BLaER1 (cell line): ENCODE measurements around the gene PRLR.

Experiments
- H3K27ac ChIP-seq: shearing (Covaris generic); formaldehyde crosslinking; 2 replicates; pipeline ENCODE4 v1.8.1; 2022
- H3K27me3 ChIP-seq: shearing (Covaris generic); formaldehyde crosslinking; 2 replicates; pipeline ENCODE4 v1.8.1; 2022
- H3K36me3 ChIP-seq: shearing (Covaris generic); formaldehyde crosslinking; 2 replicates; pipeline ENCODE4 v1.8.1; 2022
- H3K4me1 ChIP-seq: shearing (Covaris generic); formaldehyde crosslinking; 2 replicates; pipeline ENCODE4 v1.8.1; 2022
- H3K4me2 ChIP-seq: shearing (Covaris generic); formaldehyde crosslinking; 2 replicates; pipeline ENCODE4 v1.8.1; 2022
- H3K4me3 ChIP-seq: shearing (Covaris generic); formaldehyde crosslinking; 2 replicates; pipeline ENCODE4 v1.8.1; 2022
- H3K9ac ChIP-seq: shearing (Covaris generic); formaldehyde crosslinking; 2 replicates; pipeline ENCODE4 v1.8.1; 2022
- H3K9me3 ChIP-seq: shearing (Covaris generic); formaldehyde crosslinking; 2 replicates; pipeline ENCODE4 v1.8.1; 2022
- H4K20me1 ChIP-seq: shearing (Covaris generic); formaldehyde crosslinking; 2 replicates; pipeline ENCODE4 v1.8.1; 2022
- Cebpa-rat ChIP-seq: shearing (Covaris generic); IDR thresholded peaks from 2 replicates; pipeline ENCODE4 v1.8.1; 2022

Gene PRLR

DNA sequence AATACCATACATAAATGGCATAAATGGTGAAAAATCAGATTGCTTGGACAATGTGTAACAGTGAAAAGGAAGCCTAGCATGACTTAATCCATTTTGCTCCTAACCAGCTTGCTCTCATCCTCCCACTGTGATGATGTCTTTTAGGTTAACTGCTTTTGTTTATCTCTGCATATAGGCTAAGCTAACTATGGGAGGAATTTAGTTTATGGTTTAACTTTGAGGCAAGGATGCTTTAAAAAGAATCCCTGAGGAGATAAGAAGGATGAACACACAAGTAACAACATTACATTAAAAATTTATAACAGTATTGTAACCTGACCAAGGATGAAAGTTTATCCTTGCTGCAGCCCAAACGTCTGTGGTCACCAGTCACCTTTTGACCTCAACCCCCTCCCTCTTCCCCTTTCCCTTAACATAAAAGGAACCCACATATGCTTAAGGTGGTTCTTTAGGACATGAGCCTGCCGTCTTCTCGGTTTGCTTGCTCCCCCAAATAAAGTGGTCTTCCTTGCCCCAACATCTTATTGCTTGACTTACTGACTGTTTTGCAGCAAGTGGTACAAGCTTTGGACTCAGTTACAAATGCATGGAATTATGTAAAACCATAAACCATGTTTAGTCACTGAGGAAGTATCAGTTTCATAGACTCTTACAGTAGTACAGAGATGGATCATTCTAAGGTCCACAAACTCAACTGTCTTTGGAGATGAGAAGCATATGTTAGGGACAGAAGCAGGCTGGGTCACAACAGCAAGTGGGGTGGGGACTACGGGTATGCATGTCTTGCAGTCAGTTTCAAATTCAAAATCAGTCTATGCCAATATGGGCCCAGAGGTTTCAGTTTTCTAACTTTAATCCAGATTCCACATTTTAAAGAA lies 213.9 kb downstream of the PRLR start:
- H3K27me3 ChIP-seq: no peaks in the 10 kb centered on the region
- H3K4me1 ChIP-seq: no peaks in the 10 kb centered on the region
- no peak overlapping the region for H3K9ac ChIP-seq
- no peak overlapping the region for H3K27ac ChIP-seq
- no peak for TF ChIP-seq Cebpa-rat
- H3K9me3 ChIP-seq: no peaks in the 10 kb centered on the region
- no peaks in the 10 kb centered on the region for H4K20me1 ChIP-seq
- H3K4me3 ChIP-seq: no peak overlapping the region
- no peaks in the 10 kb centered on the region for H3K36me3 ChIP-seq
- H3K4me2 ChIP-seq: no peak overlapping the region

DNA sequence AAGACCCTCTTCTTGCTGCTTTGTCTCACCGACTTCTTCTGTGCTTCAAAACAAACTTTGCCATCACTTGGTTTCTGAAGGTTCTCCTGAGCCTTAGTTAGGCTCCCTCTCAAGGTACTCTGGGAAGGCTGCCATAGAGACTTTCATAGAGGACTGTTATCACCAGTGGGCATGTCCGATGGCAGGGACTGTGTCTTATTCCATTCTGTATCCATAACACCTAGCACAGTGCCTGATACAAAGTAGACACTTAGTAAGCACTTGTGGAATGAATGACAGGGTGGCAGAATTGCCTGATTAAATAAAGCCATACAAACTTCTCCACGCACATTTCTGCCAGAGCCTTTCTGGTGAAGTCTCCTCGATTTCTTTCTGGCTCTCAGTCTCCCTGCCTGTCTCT lies 215.2 kb downstream of the PRLR start:
- Histone ChIP-seq H3K36me3 (no peaks in the 10 kb centered on the region), H3K27ac (no peak overlapping the region), H3K4me2 (no peak overlapping the region), H3K4me3 (no peak overlapping the region), H4K20me1 (no peaks in the 10 kb centered on the region), H3K4me1 (no peaks in the 10 kb centered on the region), H3K27me3 (no peaks in the 10 kb centered on the region), H3K9me3 (no peaks in the 10 kb centered on the region), H3K9ac (no peak overlapping the region)
- TF ChIP-seq Cebpa-rat: no peak

DNA sequence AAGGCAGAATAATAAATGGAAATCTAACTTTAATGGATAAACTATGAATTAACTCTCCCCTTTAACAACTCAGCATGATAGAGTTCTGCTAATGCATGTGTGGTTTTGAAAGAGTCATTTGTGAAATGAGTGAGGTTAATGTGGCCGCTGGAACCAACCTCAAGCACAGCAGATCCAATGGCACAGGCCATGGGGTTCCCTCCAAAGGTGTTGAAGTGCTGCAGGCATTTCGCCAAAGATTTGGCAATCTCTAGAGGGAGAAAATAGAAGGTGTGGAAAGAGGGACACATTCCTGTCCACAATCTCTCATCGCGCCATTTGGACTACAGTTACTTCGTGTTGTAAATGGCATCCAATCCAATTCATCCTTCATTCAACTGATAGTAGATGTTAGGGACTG lies 217.5 kb downstream of the PRLR start:
- Histone ChIP-seq H3K4me3 (no peak overlapping the region), H3K27ac (no peak overlapping the region), H3K36me3 (no peaks in the 10 kb centered on the region), H3K4me2 (no peak overlapping the region), H3K9me3 (no peaks in the 10 kb centered on the region), H3K27me3 (no peaks in the 10 kb centered on the region), H3K4me1 (no peaks in the 10 kb centered on the region), H3K9ac (no peak overlapping the region), H4K20me1 (no peaks in the 10 kb centered on the region)
- no peak for TF ChIP-seq Cebpa-rat

DNA sequence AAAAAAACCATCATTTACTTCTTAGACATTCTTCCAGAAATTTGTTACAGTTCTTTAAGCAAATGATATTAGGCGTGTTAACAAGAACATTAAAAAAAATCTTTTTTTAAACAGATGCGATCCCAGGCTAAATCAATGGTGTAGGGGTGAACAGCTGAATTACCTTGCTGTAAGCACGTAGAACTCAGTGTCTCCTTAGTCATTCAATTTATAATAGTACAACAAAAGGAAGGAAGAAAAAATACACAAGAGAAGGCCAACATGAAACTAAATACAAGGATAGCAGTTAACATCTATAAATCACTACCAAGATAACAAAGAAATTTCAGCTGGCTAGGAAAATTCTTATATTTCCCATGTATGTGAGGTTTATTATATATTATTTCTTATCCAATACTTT lies 217.9 kb downstream of the PRLR start:
- Histone ChIP-seq H3K9me3 (no peaks in the 10 kb centered on the region), H3K4me1 (no peaks in the 10 kb centered on the region), H3K27me3 (no peaks in the 10 kb centered on the region), H3K27ac (no peak overlapping the region), H3K36me3 (no peaks in the 10 kb centered on the region), H4K20me1 (no peaks in the 10 kb centered on the region), H3K4me2 (no peak overlapping the region), H3K9ac (no peak overlapping the region), H3K4me3 (no peak overlapping the region)
- no peak for TF ChIP-seq Cebpa-rat

DNA sequence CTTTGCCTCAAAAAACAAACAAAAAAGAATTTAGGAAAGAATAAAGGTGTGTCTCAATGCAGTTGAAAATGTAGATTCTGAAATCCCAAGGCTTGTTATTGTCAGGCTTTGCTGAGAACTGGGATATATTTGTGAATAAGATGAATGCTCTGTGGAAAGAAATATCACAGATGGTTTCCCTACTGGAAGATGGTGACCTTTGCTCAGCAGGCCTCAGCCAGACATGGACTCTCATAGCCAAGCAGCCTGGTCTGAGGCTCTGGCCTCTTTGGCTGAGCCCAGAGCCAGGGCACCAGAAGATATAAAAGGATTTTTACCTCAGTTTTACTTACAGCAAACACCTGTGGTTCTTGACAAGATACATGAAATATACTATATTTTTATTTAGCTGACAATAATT lies 219.6 kb downstream of the PRLR start:
- Histone ChIP-seq H4K20me1 (no peaks in the 10 kb centered on the region), H3K9me3 (no peaks in the 10 kb centered on the region), H3K4me1 (no peaks in the 10 kb centered on the region), H3K27me3 (no peaks in the 10 kb centered on the region), H3K27ac (no peak overlapping the region), H3K9ac (no peak overlapping the region), H3K4me2 (no peak overlapping the region), H3K36me3 (no peaks in the 10 kb centered on the region), H3K4me3 (no peak overlapping the region)
- no peak for TF ChIP-seq Cebpa-rat

DNA sequence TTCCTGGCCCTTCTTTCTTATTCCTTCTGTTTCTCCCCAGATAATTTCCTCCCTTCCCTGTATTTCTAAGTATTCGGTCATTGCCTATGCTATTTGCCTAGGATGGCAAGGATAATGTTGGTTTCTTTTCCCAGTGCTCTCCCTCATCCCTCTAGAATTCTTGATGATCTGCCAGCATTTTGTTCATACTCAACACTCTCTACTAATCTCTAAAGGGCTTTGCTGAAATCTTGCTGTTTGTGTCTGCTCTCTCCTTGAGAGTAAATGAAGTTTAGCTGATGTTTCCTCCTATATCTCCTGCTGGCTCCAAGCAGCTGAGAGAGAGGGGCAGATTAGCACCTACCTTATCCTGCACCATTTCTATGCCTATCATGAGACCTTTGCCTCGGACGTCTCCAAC lies 220.6 kb downstream of the PRLR start:
- H3K4me2 ChIP-seq: no peak overlapping the region
- no peak overlapping the region for H3K27ac ChIP-seq
- H3K27me3 ChIP-seq: no peaks in the 10 kb centered on the region
- H3K9me3 ChIP-seq: no peaks in the 10 kb centered on the region
- no peaks in the 10 kb centered on the region for H3K4me1 ChIP-seq
- H4K20me1 ChIP-seq: no peaks in the 10 kb centered on the region
- no peak overlapping the region for H3K9ac ChIP-seq
- H3K36me3 ChIP-seq: no peaks in the 10 kb centered on the region
- TF ChIP-seq Cebpa-rat: no peak
- no peak overlapping the region for H3K4me3 ChIP-seq

DNA sequence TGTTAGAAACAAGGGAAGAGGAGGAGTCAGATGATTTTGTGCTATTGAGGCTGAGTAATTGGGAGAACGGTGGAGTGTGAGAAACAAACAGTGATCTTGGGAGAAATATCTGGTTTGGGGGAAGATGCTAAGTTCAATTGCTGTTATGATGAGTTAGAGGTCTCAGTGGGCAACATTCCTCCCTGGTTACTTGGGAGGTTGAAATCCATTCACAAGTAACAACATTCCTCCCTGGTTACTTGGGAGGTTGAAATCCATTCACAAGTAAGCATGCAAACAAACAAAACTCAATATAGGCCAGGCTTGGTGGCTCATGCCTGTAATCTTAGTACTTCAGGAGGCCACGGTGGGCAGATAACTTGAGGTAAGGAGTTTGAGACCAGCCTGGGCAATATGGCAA lies 221.3 kb downstream of the PRLR start:
- no peaks in the 10 kb centered on the region for H3K9me3 ChIP-seq
- H3K27ac ChIP-seq: no peak overlapping the region
- no peak for TF ChIP-seq Cebpa-rat
- no peak overlapping the region for H3K9ac ChIP-seq
- no peaks in the 10 kb centered on the region for H3K4me1 ChIP-seq
- H4K20me1 ChIP-seq: no peaks in the 10 kb centered on the region
- H3K4me2 ChIP-seq: no peak overlapping the region
- H3K27me3 ChIP-seq: no peaks in the 10 kb centered on the region
- H3K4me3 ChIP-seq: no peak overlapping the region
- H3K36me3 ChIP-seq: no peaks in the 10 kb centered on the region

DNA sequence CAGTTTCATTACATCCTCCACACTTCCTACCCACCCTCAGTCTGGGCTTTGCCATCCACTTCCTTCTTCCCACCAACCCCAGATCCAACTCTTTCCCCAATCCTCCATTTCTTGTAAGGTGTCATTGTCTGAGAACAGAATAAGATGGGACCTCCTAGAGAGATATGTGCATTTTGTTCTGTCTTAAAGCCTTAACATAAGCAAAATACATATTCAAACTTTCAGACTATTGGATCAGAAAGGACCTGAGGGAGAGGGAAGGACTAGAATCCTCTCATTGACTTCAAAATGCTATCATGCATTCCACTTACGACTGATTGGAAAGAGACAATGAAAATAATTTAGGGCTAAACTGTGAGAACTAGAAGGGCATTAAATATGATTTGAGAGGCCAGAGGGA lies 225.5 kb downstream of the PRLR start:
- H3K27ac ChIP-seq: no peak overlapping the region
- H3K9ac ChIP-seq: no peak overlapping the region
- H4K20me1 ChIP-seq: no peaks in the 10 kb centered on the region
- TF ChIP-seq Cebpa-rat: no peak
- no peaks in the 10 kb centered on the region for H3K9me3 ChIP-seq
- no peak overlapping the region for H3K4me2 ChIP-seq
- no peak overlapping the region for H3K4me3 ChIP-seq
- no peaks in the 10 kb centered on the region for H3K27me3 ChIP-seq
- H3K4me1 ChIP-seq: no peaks in the 10 kb centered on the region
- H3K36me3 ChIP-seq: no peaks in the 10 kb centered on the region

DNA sequence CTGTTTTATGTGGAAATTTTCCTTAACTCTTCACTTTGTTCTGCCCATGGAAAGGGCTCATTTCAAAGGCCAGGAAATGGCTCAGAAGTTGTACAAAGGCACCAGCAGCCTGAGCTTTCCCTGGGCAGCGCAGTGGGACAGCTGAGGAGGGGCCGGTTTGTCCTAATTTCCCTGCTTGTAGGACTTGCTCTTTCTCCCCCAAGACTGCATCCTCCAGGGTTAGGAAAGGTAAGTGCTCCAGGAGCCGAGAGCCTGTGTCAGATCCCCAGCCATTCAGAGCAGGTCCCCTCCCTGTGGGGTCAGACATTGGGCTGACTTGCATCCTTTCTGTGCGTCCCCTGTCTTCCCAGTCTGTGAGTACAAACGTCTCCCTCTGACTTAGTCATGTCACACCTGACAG lies 226.1 kb downstream of the PRLR start:
- no peak overlapping the region for H3K4me2 ChIP-seq
- H3K4me3 ChIP-seq: no peak overlapping the region
- no peaks in the 10 kb centered on the region for H3K4me1 ChIP-seq
- no peaks in the 10 kb centered on the region for H4K20me1 ChIP-seq
- TF ChIP-seq Cebpa-rat: no peak
- no peaks in the 10 kb centered on the region for H3K36me3 ChIP-seq
- H3K9me3 ChIP-seq: no peaks in the 10 kb centered on the region
- H3K27ac ChIP-seq: no peak overlapping the region
- no peaks in the 10 kb centered on the region for H3K27me3 ChIP-seq
- no peak overlapping the region for H3K9ac ChIP-seq

DNA sequence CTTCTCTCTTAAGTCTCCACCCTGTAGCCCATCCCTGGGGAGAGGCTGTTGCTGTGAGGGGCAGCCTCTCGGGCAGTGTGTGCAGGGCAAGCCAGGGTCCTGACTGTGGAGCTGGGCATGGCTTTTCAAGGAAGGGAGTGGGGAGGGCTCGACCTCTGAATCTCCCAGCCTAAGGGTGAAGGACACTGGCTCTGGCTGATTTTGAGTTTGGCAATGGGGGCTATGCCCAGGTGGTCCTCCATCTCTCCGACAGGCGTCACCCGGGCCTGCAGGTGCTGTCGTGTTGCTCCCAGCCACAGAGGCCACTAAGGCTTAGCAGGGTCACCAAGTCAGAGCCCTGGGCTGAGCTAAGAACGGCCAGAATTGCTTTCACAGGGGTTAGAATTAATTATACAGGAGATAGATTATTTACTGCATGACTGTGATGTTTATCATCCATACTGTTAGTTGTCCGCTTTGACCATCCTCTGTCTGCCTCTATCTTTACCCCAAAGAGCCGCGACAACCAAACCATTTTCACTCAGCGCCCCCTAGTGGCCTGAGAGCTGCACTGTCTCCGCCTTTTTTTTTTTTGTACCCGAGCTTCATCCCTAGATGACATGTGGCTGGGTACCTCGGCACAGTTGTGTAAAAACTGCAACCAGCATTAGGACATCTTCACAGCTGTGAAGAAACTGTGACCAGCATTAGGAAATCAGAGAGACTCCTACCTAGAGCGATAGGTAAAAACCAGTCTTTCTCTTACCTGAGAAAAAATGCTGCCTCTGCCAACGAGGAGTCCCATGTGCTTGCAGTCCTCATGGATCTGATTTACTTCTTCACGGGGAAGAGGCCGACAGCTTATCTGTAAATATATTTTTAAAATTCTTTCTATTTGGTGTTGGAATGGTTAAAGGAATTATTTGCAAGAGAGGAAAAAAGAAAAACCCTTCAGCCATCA lies 227.0 kb downstream of the PRLR start:
- no peaks in the 10 kb centered on the region for H4K20me1 ChIP-seq
- no peak overlapping the region for H3K9ac ChIP-seq
- no peaks in the 10 kb centered on the region for H3K4me1 ChIP-seq
- H3K4me3 ChIP-seq: no peak overlapping the region
- H3K4me2 ChIP-seq: no peak overlapping the region
- TF ChIP-seq Cebpa-rat: no peak
- no peak overlapping the region for H3K27ac ChIP-seq
- no peaks in the 10 kb centered on the region for H3K9me3 ChIP-seq
- no peaks in the 10 kb centered on the region for H3K36me3 ChIP-seq
- H3K27me3 ChIP-seq: no peaks in the 10 kb centered on the region
